Neural progenitor cell (in vitro differentiated cells): ENCODE results near the gene TRIO. TPM values are rescaled to one million over a fixed set of nuclear protein-coding genes. Genes with fewer than 3 reads are reported as not detected.

Source experiments
- DNase-seq: peaks from one replicate; pipeline ENCODE4 v3.0.0-alpha.2; 2016; ENCODE audit warnings: low spot score
- H2AFZ ChIP-seq: fragments of 200-600 bp; sonication (generic); replicated peaks from 2 replicates; pipeline ENCODE4 v1.6.1; 2016; ENCODE audit warnings: antibody characterized with exemption
- H3F3A ChIP-seq: fragments of 200-600 bp; sonication (generic); 2 replicates; pipeline ENCODE4 v1.6.1; 2016; ENCODE audit warnings: antibody characterized with exemption, low read depth
- H3K27ac ChIP-seq: fragments of 200-600 bp; sonication (generic); 2 replicates; pipeline ENCODE4 v1.5.1; 2016; ENCODE audit warnings: mild to moderate bottlenecking
- H3K27me3 ChIP-seq: fragments of 200-600 bp; sonication (generic); 2 replicates; pipeline ENCODE4 v1.6.1; 2016; ENCODE audit warnings: mild to moderate bottlenecking, moderate library complexity
- H3K36me3 ChIP-seq: fragments of 200-600 bp; sonication (generic); 2 replicates; pipeline ENCODE4 v1.5.1; 2016
- H3K4me1 ChIP-seq: fragments of 200-600 bp; sonication (generic); 2 replicates; pipeline ENCODE4 v1.6.1; 2016; ENCODE audit warnings: mixed run types
- H3K4me2 ChIP-seq: fragments of 200-600 bp; sonication (generic); 2 replicates; pipeline ENCODE4 v1.6.1; 2016
- H3K4me3 ChIP-seq: fragments of 200-600 bp; sonication (generic); 2 replicates; pipeline ENCODE4 v1.5.1; 2016
- H3K79me2 ChIP-seq: fragments of 200-600 bp; sonication (generic); 2 replicates; pipeline ENCODE4 v1.6.1; 2016; ENCODE audit warnings: low read depth
- H3K9ac ChIP-seq: fragments of 200-600 bp; sonication (generic); 2 replicates; pipeline ENCODE4 v1.6.1; 2016
- H3K9me3 ChIP-seq: fragments of 200-600 bp; sonication (generic); 2 replicates; pipeline ENCODE4 v1.5.1; 2016; ENCODE audit warnings: low read depth
- H4K20me1 ChIP-seq: fragments of 200-600 bp; sonication (generic); 2 replicates; pipeline ENCODE4 v1.6.1; 2016; ENCODE audit warnings: low read depth
- H3K27ac Mint-ChIP-seq: 3 replicates; pipeline ENCODE4 v1.8.0; 2021; ENCODE audit warnings: mixed read lengths
- H3K27me3 Mint-ChIP-seq: 2 replicates; pipeline ENCODE4 v1.8.0; 2022; ENCODE audit warnings: low read depth, mild to moderate bottlenecking, inconsistent platforms, moderate library complexity, mixed read lengths; ENCODE audit not compliant: insufficient read depth
- H3K36me3 Mint-ChIP-seq: 3 replicates; pipeline ENCODE4 v1.8.0; 2021; ENCODE audit warnings: mixed read lengths
- H3K4me1 Mint-ChIP-seq: 3 replicates; pipeline ENCODE4 v1.8.0; 2021; ENCODE audit warnings: mixed read lengths
- H3K4me3 Mint-ChIP-seq: 3 replicates; pipeline ENCODE4 v1.8.0; 2021; ENCODE audit warnings: mild to moderate bottlenecking, moderate library complexity, mixed read lengths
- H3K9me3 Mint-ChIP-seq: 3 replicates; pipeline ENCODE4 v1.8.0; 2020; ENCODE audit warnings: mixed read lengths
- EZH2 ChIP-seq: fragments of 200-600 bp; sonication (generic); IDR thresholded peaks from 2 replicates; pipeline ENCODE4 v1.6.1; 2017; ENCODE audit warnings: antibody characterized with exemption, mild to moderate bottlenecking, moderate library complexity
- EZH2phosphoT487 ChIP-seq: fragments of 200-600 bp; sonication (generic); IDR thresholded peaks from 2 replicates; pipeline ENCODE4 v1.6.1; 2017; ENCODE audit warnings: antibody characterized with exemption
- total RNA-seq: library from RNA; depleted of rRNA; stranded (reverse); fragments of >200 nt; gene quantifications from 2 replicates; pipeline ENCODE4 v1.2.3, GENCODE V29; 2015; ENCODE audit warnings: low replicate concordance
- TF ChIP-seq, protein P1 (sequence below): fragments of 200-600 bp; sonication (generic); IDR thresholded peaks from 2 replicates; pipeline ENCODE4 v1.5.1; 2017; ENCODE audit warnings: antibody characterized with exemption, mild to moderate bottlenecking

TRIO gene
- total RNA-seq, 1 donor from 2014 or later, result 84.7 TPM

DNA sequence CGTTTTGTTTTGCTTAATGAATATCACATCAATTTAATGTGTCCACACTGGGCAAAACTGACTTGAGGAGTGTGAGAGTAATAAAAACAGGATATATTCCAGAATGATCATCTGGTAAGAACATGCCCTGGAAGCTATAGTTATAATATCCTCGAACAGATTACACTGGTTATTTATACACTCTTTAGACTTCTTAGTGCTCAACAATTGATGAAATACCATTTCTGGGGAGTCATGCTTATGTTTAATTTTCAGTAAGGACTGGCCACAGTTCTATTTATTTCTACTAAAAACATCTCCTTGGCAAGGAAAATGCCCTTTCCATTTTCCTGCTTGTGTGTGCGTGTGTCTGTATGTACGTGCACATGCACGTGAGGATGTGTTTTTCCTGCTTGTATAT is 205.0 kb downstream of the TRIO start:
- H3K9ac ChIP-seq, result no peak overlapping the region
- no peak for DNase-seq
- peaks cover 24% of the 10 kb centered on the region for H4K20me1 ChIP-seq
- H3K9me3 Mint-ChIP-seq, result peaks cover 8% of the 10 kb centered on the region
- TF ChIP-seq EZH2 (no peak), EZH2phosphoT487 (no peak)
- TF ChIP-seq, protein P1, sequence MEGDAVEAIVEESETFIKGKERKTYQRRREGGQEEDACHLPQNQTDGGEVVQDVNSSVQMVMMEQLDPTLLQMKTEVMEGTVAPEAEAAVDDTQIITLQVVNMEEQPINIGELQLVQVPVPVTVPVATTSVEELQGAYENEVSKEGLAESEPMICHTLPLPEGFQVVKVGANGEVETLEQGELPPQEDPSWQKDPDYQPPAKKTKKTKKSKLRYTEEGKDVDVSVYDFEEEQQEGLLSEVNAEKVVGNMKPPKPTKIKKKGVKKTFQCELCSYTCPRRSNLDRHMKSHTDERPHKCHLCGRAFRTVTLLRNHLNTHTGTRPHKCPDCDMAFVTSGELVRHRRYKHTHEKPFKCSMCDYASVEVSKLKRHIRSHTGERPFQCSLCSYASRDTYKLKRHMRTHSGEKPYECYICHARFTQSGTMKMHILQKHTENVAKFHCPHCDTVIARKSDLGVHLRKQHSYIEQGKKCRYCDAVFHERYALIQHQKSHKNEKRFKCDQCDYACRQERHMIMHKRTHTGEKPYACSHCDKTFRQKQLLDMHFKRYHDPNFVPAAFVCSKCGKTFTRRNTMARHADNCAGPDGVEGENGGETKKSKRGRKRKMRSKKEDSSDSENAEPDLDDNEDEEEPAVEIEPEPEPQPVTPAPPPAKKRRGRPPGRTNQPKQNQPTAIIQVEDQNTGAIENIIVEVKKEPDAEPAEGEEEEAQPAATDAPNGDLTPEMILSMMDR, result no peak
- H3K4me3 ChIP-seq, result no peak overlapping the region
- peaks cover 11% of the 10 kb centered on the region for H3K79me2 ChIP-seq
- no peaks in the 10 kb centered on the region for H3K9me3 ChIP-seq
- no peaks in the 10 kb centered on the region for H3K27me3 ChIP-seq
- peaks cover 7% of the 10 kb centered on the region for H3K4me1 Mint-ChIP-seq
- H3K36me3 ChIP-seq, result peaks cover 4% of the 10 kb centered on the region
- H3K27me3 Mint-ChIP-seq, result no peaks in the 10 kb centered on the region
- H3K36me3 Mint-ChIP-seq, result peaks cover 33% of the 10 kb centered on the region
- no peak overlapping the region for H2AFZ ChIP-seq
- peak overlapping the region; percentile 24 for H3K27ac Mint-ChIP-seq
- no peak overlapping the region for H3K4me3 Mint-ChIP-seq
- H3F3A ChIP-seq, result no peaks in the 10 kb centered on the region
- peaks cover 4% of the 10 kb centered on the region for H3K4me1 ChIP-seq
- H3K4me2 ChIP-seq, result no peak overlapping the region
- H3K27ac ChIP-seq, result peak overlapping the region; percentile 20

DNA sequence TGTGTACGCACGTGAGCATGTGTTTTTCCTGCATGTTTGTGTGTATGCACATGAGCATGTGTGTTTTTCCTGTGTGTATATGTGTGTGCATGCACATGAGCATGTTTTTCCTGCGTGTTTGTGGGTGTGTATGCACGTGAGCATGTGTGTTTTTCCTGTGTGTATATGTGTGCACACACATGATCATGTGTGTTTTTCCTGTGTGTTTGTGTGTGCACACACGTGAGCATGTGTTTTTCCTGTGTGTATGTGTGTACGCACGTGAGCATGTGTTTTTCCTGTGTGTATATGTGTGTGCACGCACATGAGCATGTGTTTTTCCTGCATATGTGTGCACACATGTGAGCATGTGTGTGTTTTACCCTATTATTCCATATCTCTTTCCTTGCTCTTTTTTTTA is 205.9 kb downstream of the TRIO start:
- peaks cover 27% of the 10 kb centered on the region for H4K20me1 ChIP-seq
- peaks cover 26% of the 10 kb centered on the region for H3K36me3 Mint-ChIP-seq
- H3K27ac Mint-ChIP-seq, result no peak overlapping the region
- no peak overlapping the region for H3K4me3 ChIP-seq
- no peaks in the 10 kb centered on the region for H3K9me3 ChIP-seq
- no peaks in the 10 kb centered on the region for H3F3A ChIP-seq
- no peak overlapping the region for H2AFZ ChIP-seq
- peaks cover 9% of the 10 kb centered on the region for H3K4me1 Mint-ChIP-seq
- no peaks in the 10 kb centered on the region for H3K27me3 ChIP-seq
- TF ChIP-seq EZH2phosphoT487 (no peak), EZH2 (no peak)
- TF ChIP-seq, protein P1, result no peak
- no peaks in the 10 kb centered on the region for H3K27me3 Mint-ChIP-seq
- no peak overlapping the region for H3K27ac ChIP-seq
- H3K9me3 Mint-ChIP-seq, result peaks cover 8% of the 10 kb centered on the region
- H3K4me2 ChIP-seq, result no peak overlapping the region
- H3K4me3 Mint-ChIP-seq, result no peak overlapping the region
- H3K9ac ChIP-seq, result no peak overlapping the region
- H3K4me1 ChIP-seq, result no peaks in the 10 kb centered on the region
- H3K79me2 ChIP-seq, result peaks cover 3% of the 10 kb centered on the region
- no peak for DNase-seq
- H3K36me3 ChIP-seq, result peaks cover 4% of the 10 kb centered on the region

DNA sequence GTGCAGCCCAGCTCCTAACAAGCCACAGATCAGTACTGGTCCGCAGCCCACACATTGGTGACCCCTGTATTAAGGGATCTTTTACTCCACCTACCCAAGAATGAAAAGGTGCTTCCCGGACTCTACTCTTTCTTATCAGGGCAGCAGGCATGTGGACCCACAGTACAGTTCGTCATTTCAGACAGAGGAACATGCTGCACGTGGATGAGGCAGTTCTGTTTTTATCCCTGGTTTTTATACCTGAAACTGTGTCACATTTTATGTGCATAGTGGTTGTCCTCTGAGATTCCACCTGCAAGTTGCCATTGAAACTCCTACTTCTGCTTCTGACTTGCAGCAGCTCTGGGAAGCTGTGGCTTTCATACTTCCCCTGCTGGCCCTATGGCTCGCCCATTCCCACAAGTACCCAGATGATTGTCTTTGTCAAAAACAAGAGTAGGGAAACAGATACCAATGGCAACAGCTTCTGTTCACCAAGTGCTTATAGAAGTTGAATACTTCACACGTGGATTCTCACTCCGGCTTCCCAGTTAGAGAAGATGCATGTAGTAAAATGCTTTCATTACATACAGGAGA is 208.0 kb downstream of the TRIO start:
- Histone ChIP-seq H3K9me3 (no peaks in the 10 kb centered on the region), H3K4me3 (no peak overlapping the region), H2AFZ (no peak overlapping the region), H3K79me2 (no peaks in the 10 kb centered on the region), H3K4me2 (no peak overlapping the region), H3K36me3 (no peaks in the 10 kb centered on the region), H3K27me3 (no peaks in the 10 kb centered on the region), H3K9ac (no peak overlapping the region), H3K4me1 (no peaks in the 10 kb centered on the region), H3F3A (no peaks in the 10 kb centered on the region), H3K27ac (no peak overlapping the region), H4K20me1 (peaks cover 39% of the 10 kb centered on the region)
- DNase-seq, result no peak
- peaks cover 16% of the 10 kb centered on the region for H3K36me3 Mint-ChIP-seq
- H3K9me3 Mint-ChIP-seq, result peaks cover 6% of the 10 kb centered on the region
- peaks cover 15% of the 10 kb centered on the region for H3K4me1 Mint-ChIP-seq
- TF ChIP-seq EZH2phosphoT487, result no peak
- TF ChIP-seq, protein P1, result no peak
- TF ChIP-seq EZH2, result no peak
- no peaks in the 10 kb centered on the region for H3K27me3 Mint-ChIP-seq
- no peak overlapping the region for H3K27ac Mint-ChIP-seq
- H3K4me3 Mint-ChIP-seq, result no peak overlapping the region
